Activated naive CD8-positive, alpha-beta T cell treated with anti-CD3 and anti-CD28 coated beads, Interleukin-2, amount 50 U/mL, for 24 hours (primary cell): ENCODE results near the gene ZKSCAN8.

Experiments
- ATAC-seq: fragments of 150-1000 bp; cut with Tn5 transposase; one replicate; pipeline ENCODE4 v1.10.0; 2021
- DNase-seq: peaks from one replicate; pipeline ENCODE4 v3.0.0; 2021
- H3K27ac Mint-ChIP-seq: one replicate; pipeline ENCODE4 v1.8.0; 2021; ENCODE audit warnings: mild to moderate bottlenecking, mixed read lengths
- H3K27me3 Mint-ChIP-seq: one replicate; pipeline ENCODE4 v1.8.0; 2021; ENCODE audit warnings: mixed read lengths
- H3K36me3 Mint-ChIP-seq: one replicate; pipeline ENCODE4 v1.8.0; 2021; ENCODE audit warnings: low read depth, mixed read lengths
- H3K4me1 Mint-ChIP-seq: one replicate; pipeline ENCODE4 v1.8.0; 2021; ENCODE audit warnings: mixed read lengths
- H3K4me3 Mint-ChIP-seq: one replicate; pipeline ENCODE4 v1.8.0; 2021; ENCODE audit warnings: mild to moderate bottlenecking, moderate library complexity, mixed read lengths
- H3K9me3 Mint-ChIP-seq: one replicate; pipeline ENCODE4 v1.8.0; 2021; ENCODE audit warnings: mixed read lengths

Gene ZKSCAN8

DNA sequence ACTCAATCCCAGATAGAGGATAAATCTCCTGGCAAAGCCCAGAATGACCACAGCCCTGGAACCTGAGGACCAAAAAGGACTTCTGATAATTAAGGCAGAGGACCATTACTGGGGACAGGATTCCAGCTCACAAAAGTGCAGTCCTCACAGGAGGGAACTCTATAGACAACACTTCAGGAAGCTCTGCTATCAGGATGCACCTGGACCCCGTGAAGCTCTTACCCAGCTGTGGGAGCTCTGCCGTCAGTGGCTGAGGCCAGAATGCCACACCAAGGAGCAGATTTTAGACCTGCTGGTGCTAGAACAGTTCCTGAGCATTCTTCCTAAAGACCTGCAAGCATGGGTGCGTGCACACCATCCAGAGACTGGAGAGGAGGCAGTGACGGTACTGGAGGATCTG lies 16.3 kb upstream of the ZKSCAN8 start:
- H3K36me3 Mint-ChIP-seq, result peaks cover 31% of the 10 kb centered on the region
- H3K4me3 Mint-ChIP-seq, result peak overlapping the region; percentile 89
- no peak for ATAC-seq
- no peaks in the 10 kb centered on the region for H3K27me3 Mint-ChIP-seq
- DNase-seq, result no peak
- peaks cover 42% of the 10 kb centered on the region for H3K4me1 Mint-ChIP-seq
- no peaks in the 10 kb centered on the region for H3K9me3 Mint-ChIP-seq
- peak overlapping the region; percentile 86 for H3K27ac Mint-ChIP-seq

DNA sequence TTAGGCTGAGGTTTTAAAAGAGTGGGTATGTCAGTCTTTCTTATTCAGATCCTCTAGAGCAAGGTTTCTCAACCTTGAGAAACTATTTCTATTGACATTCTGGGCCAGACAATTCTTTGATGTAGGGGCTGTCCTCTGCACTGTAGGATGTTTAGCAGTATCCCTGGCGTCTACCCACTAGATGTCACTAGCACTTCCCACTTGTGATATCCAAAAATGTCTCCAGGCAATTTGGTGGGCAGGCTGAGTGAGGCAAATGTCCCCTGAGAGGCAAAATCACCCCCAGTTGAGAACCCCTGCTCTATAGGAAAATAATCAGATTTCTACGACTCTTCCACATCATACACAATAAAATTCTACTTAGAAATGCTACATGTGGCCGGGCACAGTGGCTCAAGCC lies 7.7 kb upstream of the ZKSCAN8 start:
- peak; percentile 12 for DNase-seq

DNA sequence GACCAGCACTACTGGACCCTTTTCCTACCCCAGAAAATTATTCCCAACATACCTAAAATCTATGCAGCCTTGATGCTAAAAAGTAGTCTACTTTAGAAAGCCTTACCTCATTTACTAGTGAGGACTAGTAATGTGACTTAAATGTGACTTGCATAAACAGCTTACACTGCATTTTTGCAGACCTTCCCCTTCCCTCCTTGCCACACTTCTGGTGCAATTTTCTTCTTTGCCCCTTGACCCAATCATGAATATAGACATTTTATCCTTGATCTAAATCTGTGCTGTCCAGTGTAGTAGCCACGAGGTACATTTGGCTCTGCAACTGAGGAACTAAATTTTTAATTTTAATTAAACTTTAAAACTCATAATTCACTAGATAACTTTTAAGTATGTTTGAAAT lies 7.0 kb upstream of the ZKSCAN8 start:
- ATAC-seq, result no peak
- H3K4me3 Mint-ChIP-seq, result peak overlapping the region; percentile 59
- peaks cover 68% of the 10 kb centered on the region for H3K4me1 Mint-ChIP-seq
- H3K27me3 Mint-ChIP-seq, result no peaks in the 10 kb centered on the region
- H3K27ac Mint-ChIP-seq, result peak overlapping the region; percentile 29
- H3K9me3 Mint-ChIP-seq, result no peaks in the 10 kb centered on the region
- H3K36me3 Mint-ChIP-seq, result peaks cover 31% of the 10 kb centered on the region
- no peak for DNase-seq

More for the DNA sequence above, 7.7 kb upstream of the ZKSCAN8 start:
- ATAC-seq, result no peak
- Mint-ChIP-seq H3K27me3 (no peaks in the 10 kb centered on the region), H3K4me1 (peaks cover 67% of the 10 kb centered on the region), H3K27ac (peak overlapping the region; percentile 69), H3K4me3 (peak overlapping the region; percentile 45), H3K36me3 (peaks cover 37% of the 10 kb centered on the region), H3K9me3 (no peaks in the 10 kb centered on the region)

DNA sequence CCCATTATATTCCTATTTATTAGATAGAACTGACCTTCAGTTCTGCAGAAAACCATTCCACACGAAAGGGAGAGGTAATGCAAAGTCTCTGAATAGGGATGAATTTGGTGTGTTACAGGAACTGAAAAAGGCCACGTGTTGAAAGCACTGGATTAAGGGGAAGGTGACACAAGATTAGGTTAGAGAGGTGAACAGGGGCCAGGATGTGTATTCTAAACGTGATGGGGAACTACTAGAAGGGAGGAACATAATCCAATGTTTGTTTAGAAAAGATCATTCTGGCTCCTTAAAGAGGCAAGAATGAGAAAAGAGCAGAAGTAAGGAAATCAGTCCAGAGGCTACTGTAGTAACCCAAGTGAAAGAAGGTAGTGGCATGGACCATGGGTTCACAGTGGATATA lies 6.3 kb upstream of the ZKSCAN8 start:
- peak overlapping the region; percentile 96 for H3K27ac Mint-ChIP-seq
- H3K36me3 Mint-ChIP-seq, result peaks cover 25% of the 10 kb centered on the region
- H3K4me3 Mint-ChIP-seq, result peak overlapping the region; percentile 97
- no peak for ATAC-seq
- H3K27me3 Mint-ChIP-seq, result no peaks in the 10 kb centered on the region
- H3K9me3 Mint-ChIP-seq, result no peaks in the 10 kb centered on the region
- H3K4me1 Mint-ChIP-seq, result peaks cover 75% of the 10 kb centered on the region
- DNase-seq, result no peak

DNA sequence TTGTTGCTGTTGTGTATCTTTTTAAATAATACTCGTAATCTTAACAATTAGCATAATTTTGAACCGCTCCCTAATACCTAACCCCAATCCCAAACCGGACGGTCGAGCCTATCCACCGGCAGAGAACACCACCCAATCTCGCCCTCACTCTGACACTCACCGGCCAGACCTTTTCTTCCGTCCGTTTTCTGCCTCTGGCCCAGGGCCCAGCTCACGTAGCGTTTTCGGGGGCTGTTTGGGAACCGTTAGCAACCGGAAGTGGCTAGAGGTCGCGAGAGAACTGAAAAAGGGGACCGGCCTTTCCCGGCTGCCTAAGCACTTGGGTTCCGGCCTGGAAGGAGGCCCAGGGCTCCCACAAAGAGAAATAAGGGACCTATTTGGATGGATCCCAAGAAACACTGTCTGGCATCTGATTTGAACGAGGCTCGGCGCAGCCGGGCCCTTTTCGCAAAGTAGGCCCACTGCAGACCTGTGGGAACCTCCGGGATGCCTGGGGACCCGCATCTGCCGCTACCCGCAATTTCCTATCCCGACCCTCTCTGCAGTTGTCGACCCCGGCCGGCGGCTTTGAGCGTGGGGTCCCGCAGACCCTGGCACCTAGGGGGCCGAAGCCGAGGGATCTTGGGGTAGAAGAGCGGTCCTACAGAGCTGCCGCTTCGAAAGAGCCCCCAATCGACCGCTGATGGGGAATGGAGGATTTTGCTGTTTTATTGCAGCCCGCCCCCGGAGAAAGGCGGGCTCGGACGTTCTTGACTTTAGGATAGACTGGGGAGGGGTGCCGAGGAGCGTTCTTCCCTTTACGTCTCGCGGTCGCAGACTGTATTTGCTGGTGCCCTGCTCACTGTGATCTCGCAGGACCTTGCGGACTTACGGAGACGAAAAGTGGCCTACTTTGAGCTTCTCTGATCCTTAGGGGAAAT lies 4.8 kb upstream of the ZKSCAN8 start:
- peak; percentile 50 for ATAC-seq
- H3K4me3 Mint-ChIP-seq, result peak overlapping the region; percentile 97
- peak overlapping the region; percentile 96 for H3K27ac Mint-ChIP-seq
- peaks cover 73% of the 10 kb centered on the region for H3K4me1 Mint-ChIP-seq
- H3K36me3 Mint-ChIP-seq, result peaks cover 23% of the 10 kb centered on the region
- DNase-seq, result peak; percentile 83
- no peaks in the 10 kb centered on the region for H3K9me3 Mint-ChIP-seq
- no peaks in the 10 kb centered on the region for H3K27me3 Mint-ChIP-seq

DNA sequence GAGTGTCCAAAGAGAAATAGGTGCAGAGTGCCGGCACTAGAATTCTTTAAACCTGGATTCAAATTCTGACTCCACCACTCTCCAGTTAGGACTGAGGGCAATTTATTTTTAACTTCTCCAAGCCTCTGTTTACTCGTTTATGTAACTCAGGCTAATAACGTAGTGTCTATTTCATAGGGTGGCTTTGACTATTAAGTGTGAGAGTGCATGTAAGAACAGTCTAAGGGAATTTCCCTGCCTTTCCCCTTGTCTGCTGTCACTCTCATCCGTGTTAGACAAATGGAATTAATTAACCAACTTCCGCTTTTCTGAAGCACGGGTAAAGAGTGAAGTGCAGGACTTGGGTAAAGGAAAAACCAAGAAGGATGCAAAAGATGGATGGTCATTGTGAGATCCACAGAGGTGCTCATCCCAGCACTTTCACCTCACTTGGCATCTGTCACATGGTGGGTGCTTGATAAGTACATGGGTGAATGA lies 4.1 kb upstream of the ZKSCAN8 start:
- peak overlapping the region; percentile 97 for H3K4me3 Mint-ChIP-seq
- H3K36me3 Mint-ChIP-seq, result peaks cover 23% of the 10 kb centered on the region
- peak; percentile 56 for ATAC-seq
- H3K27me3 Mint-ChIP-seq, result no peaks in the 10 kb centered on the region
- peak overlapping the region; percentile 96 for H3K27ac Mint-ChIP-seq
- H3K9me3 Mint-ChIP-seq, result no peaks in the 10 kb centered on the region
- DNase-seq, result peak; percentile 36
- peaks cover 70% of the 10 kb centered on the region for H3K4me1 Mint-ChIP-seq

DNA sequence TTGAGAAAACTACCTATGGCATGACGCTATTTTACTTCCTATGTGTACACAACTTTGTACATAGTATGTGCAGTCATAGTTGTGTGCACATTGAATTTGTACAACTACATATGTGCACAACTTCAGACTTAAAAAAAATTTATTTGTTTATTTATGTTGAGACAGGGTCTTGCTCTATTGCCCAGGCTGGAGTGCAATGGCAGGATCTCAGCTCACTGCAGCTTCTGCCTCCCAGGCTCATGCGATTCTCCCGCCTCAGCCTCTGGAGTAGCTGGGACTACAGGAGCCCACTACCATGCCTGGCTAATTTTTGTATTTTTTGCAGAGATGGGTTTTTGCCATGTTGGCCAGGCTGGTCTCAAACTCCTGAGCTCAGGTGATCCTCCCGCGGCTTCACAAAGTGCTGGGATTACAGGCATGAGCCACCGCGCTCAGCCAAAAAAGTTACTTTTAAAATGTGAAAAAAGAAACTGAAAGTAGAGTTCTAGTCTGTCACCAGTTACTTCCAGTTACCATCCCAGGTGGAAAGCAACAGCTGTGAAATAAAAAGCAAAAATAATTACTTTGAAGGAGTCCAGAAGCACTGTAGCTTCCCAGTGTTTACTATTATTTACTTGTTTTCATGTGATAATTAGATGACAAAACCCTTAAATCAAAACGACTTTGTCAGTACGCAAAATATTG lies 1.7 kb upstream of the ZKSCAN8 start:
- Mint-ChIP-seq H3K36me3 (peaks cover 19% of the 10 kb centered on the region), H3K9me3 (no peaks in the 10 kb centered on the region), H3K27me3 (no peaks in the 10 kb centered on the region), H3K4me3 (peak overlapping the region; percentile 94), H3K27ac (peak overlapping the region; percentile 88), H3K4me1 (peaks cover 66% of the 10 kb centered on the region)
- DNase-seq (no peak), ATAC-seq (no peak)

DNA sequence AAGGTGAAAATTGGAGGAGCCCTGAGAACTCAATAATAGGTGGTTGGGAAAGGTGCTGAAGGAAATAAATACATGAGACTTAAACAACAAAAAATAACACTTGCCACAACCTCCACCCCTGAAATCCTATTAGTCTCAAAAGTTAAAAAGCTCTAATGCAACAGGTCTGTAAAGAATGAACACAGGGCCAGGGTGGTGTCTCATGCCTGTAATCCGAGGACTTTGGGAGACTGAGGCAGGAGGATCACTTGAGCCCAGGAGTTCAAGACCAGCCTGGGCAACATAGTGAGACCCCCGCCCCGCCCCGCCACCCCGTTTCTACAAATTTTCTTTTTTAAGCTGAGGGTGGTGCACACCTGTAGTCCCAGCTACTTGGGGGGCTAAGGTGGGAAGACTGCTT lies 1.1 kb upstream of the ZKSCAN8 start:
- Mint-ChIP-seq H3K9me3 (no peaks in the 10 kb centered on the region), H3K27ac (peak overlapping the region; percentile 88), H3K4me1 (peaks cover 64% of the 10 kb centered on the region), H3K4me3 (peak overlapping the region; percentile 94), H3K36me3 (peaks cover 24% of the 10 kb centered on the region), H3K27me3 (no peaks in the 10 kb centered on the region)
- DNase-seq (no peak), ATAC-seq (no peak)

DNA sequence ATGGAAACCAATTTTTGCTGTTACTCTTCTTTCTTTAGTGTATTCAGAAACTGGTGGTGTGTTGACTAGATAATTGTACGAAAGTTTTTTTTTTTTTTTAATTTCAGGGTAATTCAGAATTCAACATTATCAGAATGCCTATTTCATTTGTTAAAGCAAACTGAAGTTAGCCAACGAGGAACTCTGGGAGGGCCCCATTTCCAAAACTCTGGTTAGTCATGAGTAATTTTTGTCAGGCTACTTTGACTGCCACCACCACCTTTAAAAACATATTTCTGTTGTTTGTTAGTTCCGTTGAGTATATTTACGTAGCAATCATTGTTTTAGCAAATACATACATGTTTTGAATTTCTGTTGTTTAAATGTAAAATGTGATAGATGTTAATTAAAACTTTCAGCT lies 763 bp downstream of the ZKSCAN8 start:
- no peak for ATAC-seq
- no peak for DNase-seq
- H3K27me3 Mint-ChIP-seq, result no peaks in the 10 kb centered on the region
- peaks cover 21% of the 10 kb centered on the region for H3K36me3 Mint-ChIP-seq
- H3K9me3 Mint-ChIP-seq, result no peaks in the 10 kb centered on the region
- H3K4me1 Mint-ChIP-seq, result peaks cover 59% of the 10 kb centered on the region
- H3K4me3 Mint-ChIP-seq, result peak overlapping the region; percentile 94
- peak overlapping the region; percentile 88 for H3K27ac Mint-ChIP-seq

DNA sequence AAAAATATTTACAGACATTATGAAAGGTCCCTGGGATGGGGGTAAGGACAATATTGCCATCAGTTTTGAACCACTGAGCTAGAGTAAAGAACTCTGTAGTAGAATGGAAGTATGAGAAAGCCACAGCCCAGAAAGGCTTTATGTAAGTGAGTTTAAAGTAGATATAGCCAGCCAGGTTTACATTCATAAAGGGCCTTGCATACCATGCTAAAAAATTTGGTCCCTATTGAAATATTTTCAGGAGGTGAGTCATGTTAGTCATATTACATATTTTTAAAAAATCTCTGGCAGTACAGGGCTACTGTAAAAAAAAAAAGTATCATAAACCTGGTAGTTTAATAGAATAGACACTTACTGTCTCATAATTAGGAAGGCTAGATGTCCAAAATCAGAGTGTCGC lies 3.5 kb downstream of the ZKSCAN8 start:
- Mint-ChIP-seq H3K27ac (no peak overlapping the region), H3K36me3 (peaks cover 41% of the 10 kb centered on the region), H3K4me3 (no peak overlapping the region), H3K27me3 (no peaks in the 10 kb centered on the region), H3K4me1 (peaks cover 32% of the 10 kb centered on the region), H3K9me3 (no peaks in the 10 kb centered on the region)
- ATAC-seq (no peak), DNase-seq (no peak)

DNA sequence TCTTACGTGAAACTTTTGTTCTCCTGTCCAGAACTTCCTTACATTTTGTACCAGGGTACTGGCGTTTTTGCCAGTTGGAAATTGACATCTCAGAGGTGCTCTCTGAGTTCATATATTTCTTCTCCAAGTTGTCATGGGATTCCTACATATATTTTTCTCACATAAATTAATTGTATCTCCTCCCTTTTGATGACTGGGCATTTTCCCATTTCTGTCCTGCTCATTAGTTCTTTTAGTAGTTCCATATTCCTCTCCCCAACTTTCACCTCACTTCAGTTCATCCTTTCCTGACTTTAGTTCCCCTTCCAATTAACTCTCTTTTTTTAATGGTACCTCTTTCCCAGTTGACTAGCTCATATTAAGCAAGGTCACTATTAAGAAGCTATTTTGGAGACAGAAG lies 10.8 kb downstream of the ZKSCAN8 start:
- H3K4me3 Mint-ChIP-seq, result no peak overlapping the region
- H3K27me3 Mint-ChIP-seq, result no peaks in the 10 kb centered on the region
- H3K9me3 Mint-ChIP-seq, result peaks cover 11% of the 10 kb centered on the region
- no peak for ATAC-seq
- no peaks in the 10 kb centered on the region for H3K4me1 Mint-ChIP-seq
- DNase-seq, result no peak
- H3K27ac Mint-ChIP-seq, result no peak overlapping the region
- peaks cover 86% of the 10 kb centered on the region for H3K36me3 Mint-ChIP-seq

DNA sequence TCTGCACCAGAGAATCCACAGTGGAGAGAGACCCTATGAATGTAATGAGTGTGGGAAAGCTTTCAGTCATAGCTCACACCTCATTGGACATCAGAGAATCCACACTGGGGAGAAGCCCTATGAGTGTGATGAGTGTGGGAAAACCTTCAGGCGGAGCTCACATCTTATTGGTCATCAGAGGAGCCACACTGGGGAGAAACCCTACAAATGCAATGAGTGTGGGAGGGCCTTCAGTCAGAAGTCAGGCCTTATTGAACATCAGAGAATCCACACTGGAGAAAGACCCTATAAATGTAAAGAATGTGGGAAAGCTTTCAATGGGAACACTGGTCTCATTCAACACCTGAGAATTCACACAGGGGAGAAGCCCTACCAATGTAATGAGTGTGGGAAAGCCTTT lies 11.9 kb downstream of the ZKSCAN8 start:
- Mint-ChIP-seq H3K9me3 (peaks cover 11% of the 10 kb centered on the region), H3K27ac (no peak overlapping the region), H3K4me3 (no peak overlapping the region), H3K4me1 (no peaks in the 10 kb centered on the region), H3K27me3 (no peaks in the 10 kb centered on the region), H3K36me3 (peaks cover 86% of the 10 kb centered on the region)
- ATAC-seq (no peak), DNase-seq (no peak)

DNA sequence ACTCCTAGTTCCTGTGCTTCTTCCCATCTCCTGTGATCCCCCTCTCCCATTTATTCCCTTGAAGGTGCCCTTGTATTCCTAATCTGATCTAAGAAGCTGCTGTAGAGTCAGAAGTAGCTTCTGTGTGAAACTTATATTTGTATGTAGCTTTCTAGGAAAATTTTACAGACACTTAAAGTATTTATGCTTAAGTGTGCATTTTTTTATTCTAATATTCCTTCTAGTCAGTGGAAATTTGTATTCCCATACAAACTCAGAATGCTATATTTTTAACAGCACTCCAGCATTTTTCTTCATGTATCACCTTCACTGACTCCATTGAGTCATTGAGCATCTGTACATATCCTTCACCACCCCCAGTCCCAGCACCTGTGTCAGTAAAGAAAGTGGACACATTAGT lies 12.7 kb downstream of the ZKSCAN8 start:
- H3K27ac Mint-ChIP-seq, result no peak overlapping the region
- no peaks in the 10 kb centered on the region for H3K27me3 Mint-ChIP-seq
- DNase-seq (no peak), ATAC-seq (no peak)
- H3K9me3 Mint-ChIP-seq, result peaks cover 11% of the 10 kb centered on the region
- no peaks in the 10 kb centered on the region for H3K4me1 Mint-ChIP-seq
- H3K36me3 Mint-ChIP-seq, result peaks cover 87% of the 10 kb centered on the region
- no peak overlapping the region for H3K4me3 Mint-ChIP-seq

DNA sequence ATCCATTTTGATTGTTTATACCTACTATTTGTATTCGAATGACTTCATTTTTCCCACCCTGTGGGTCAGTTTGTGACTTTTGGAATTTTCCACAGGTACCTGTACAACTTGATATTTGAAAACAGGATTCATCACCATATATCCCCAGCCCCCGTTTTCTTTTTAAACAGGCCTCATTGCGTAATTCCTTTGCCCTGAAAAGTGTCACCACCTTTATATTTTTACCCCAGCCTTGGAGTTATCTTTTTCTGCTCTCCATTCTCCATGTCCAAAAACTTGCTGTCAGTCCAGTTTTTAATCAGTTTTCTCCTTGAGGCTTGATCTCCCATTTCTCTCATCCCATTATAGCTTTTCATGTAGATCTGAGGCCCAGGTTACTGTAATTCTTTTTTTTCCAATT lies 16.6 kb downstream of the ZKSCAN8 start:
- H3K27ac Mint-ChIP-seq, result no peak overlapping the region
- peaks cover 77% of the 10 kb centered on the region for H3K36me3 Mint-ChIP-seq

More for the DNA sequence above, 16.6 kb downstream of the ZKSCAN8 start:
- Mint-ChIP-seq H3K4me1 (peaks cover 15% of the 10 kb centered on the region), H3K9me3 (peaks cover 14% of the 10 kb centered on the region), H3K4me3 (no peak overlapping the region), H3K27me3 (no peaks in the 10 kb centered on the region)
- DNase-seq, result no peak
- no peak for ATAC-seq
